Measurements from ENCODE around the gene CFAP210. TPM values are rescaled to one million over a fixed set of nuclear protein-coding genes. Genes with fewer than 3 reads are reported as not detected.

CFAP210 gene
- total RNA-seq, 2 donors from 2014 or later: 0.70 to 1.9 TPM

- Histone ChIP-seq H3K9ac (ENCODE audit: extremely low read depth, low read length, poor library complexity, severe bottlenecking) (no peak overlapping the region), H3K9me3 (ENCODE audit: control insufficient read depth, low read length) (peaks cover 9% of the 10 kb centered on the region), H3K27me3 (ENCODE audit: control insufficient read depth, insufficient read depth, low read length, poor library complexity, severe bottlenecking) (no peaks in the 10 kb centered on the region), H3K27ac (ENCODE audit: low read depth, low read length) (no peak overlapping the region), H3K4me1 (ENCODE audit: control insufficient read depth, insufficient read depth, low read length) (peaks cover 4% of the 10 kb centered on the region), H3K4me3 (ENCODE audit: low read length) (no peak overlapping the region), H3K36me3 (ENCODE audit: control insufficient read depth, insufficient read depth, low read length) (no peaks in the 10 kb centered on the region)
- no peak for DNase-seq
- 92 to 95% methylated on average over 5 to 6 of the region's 6 CpGs for WGBS, 2 experiments (ENCODE audit: insufficient coverage in 1 of 2, insufficient read length in 1 of 2)
- Mint-ChIP-seq H3K27ac (no peak overlapping the region), H3K4me3 (no peak overlapping the region), H3K4me1 (peaks cover 10% of the 10 kb centered on the region), H3K36me3 (ENCODE audit: low read depth) (peaks cover 17% of the 10 kb centered on the region), H3K9me3 (peaks cover 9% of the 10 kb centered on the region), H3K27me3 (ENCODE audit: insufficient read depth) (no peaks in the 10 kb centered on the region)
- no peak for TF ChIP-seq CTCF (conservative IDR thresholded peaks at IDR 0.05)
These were observed 20.5 kb upstream of the CFAP210 start for GRCh38 chr2:169714699-169715098.

- Histone ChIP-seq H3K36me3 (ENCODE audit: control insufficient read depth, insufficient read depth, low read length) (no peaks in the 10 kb centered on the region), H3K4me3 (ENCODE audit: low read length) (no peak overlapping the region), H3K27ac (ENCODE audit: low read depth, low read length) (no peak overlapping the region), H3K9ac (ENCODE audit: extremely low read depth, low read length, poor library complexity, severe bottlenecking) (no peak overlapping the region), H3K4me1 (ENCODE audit: control insufficient read depth, insufficient read depth, low read length) (peaks cover 4% of the 10 kb centered on the region), H3K27me3 (ENCODE audit: control insufficient read depth, insufficient read depth, low read length, poor library complexity, severe bottlenecking) (no peaks in the 10 kb centered on the region), H3K9me3 (ENCODE audit: control insufficient read depth, low read length) (peaks cover 9% of the 10 kb centered on the region)
- H3K27ac Mint-ChIP-seq: no peak overlapping the region
- H3K9me3 Mint-ChIP-seq: peaks cover 9% of the 10 kb centered on the region
- peaks cover 10% of the 10 kb centered on the region for H3K4me1 Mint-ChIP-seq
- H3K4me3 Mint-ChIP-seq: no peak overlapping the region
- WGBS, 2 experiments (ENCODE audit: insufficient coverage in 1 of 2, insufficient read length in 1 of 2): 96 to 100% methylated on average over 3 of the region's 3 CpGs
- DNase-seq: peak; percentile 12
- no peaks in the 10 kb centered on the region for H3K27me3 Mint-ChIP-seq (ENCODE audit: insufficient read depth)
- H3K36me3 Mint-ChIP-seq (ENCODE audit: low read depth): peaks cover 19% of the 10 kb centered on the region
- TF ChIP-seq CTCF (conservative IDR thresholded peaks at IDR 0.05): no peak
These were observed 19.1 kb upstream of the CFAP210 start for GRCh38 chr2:169713331-169713730.

- no peaks in the 10 kb centered on the region for H3K36me3 ChIP-seq (ENCODE audit: control insufficient read depth, insufficient read depth, low read length)
- WGBS, 2 experiments (ENCODE audit: insufficient coverage in 1 of 2, insufficient read length in 1 of 2): 90 to 98% methylated on average over 6 to 9 of the region's 9 CpGs
- no peaks in the 10 kb centered on the region for H3K27me3 ChIP-seq (ENCODE audit: control insufficient read depth, insufficient read depth, low read length, poor library complexity, severe bottlenecking)
- no peak overlapping the region for H3K4me3 ChIP-seq (ENCODE audit: low read length)
- H3K27me3 Mint-ChIP-seq (ENCODE audit: insufficient read depth): no peaks in the 10 kb centered on the region
- TF ChIP-seq CTCF (conservative IDR thresholded peaks at IDR 0.05): no peak
- peaks cover 10% of the 10 kb centered on the region for H3K4me1 Mint-ChIP-seq
- peaks cover 19% of the 10 kb centered on the region for H3K36me3 Mint-ChIP-seq (ENCODE audit: low read depth)
- peaks cover 9% of the 10 kb centered on the region for H3K9me3 Mint-ChIP-seq
- no peak overlapping the region for H3K27ac ChIP-seq (ENCODE audit: low read depth, low read length)
- H3K9ac ChIP-seq (ENCODE audit: extremely low read depth, low read length, poor library complexity, severe bottlenecking): no peak overlapping the region
- H3K4me3 Mint-ChIP-seq: no peak overlapping the region
- H3K27ac Mint-ChIP-seq: no peak overlapping the region
- peaks cover 9% of the 10 kb centered on the region for H3K9me3 ChIP-seq (ENCODE audit: control insufficient read depth, low read length)
- no peak for DNase-seq
- peaks cover 4% of the 10 kb centered on the region for H3K4me1 ChIP-seq (ENCODE audit: control insufficient read depth, insufficient read depth, low read length)
These were observed 18.6 kb upstream of the CFAP210 start for GRCh38 chr2:169712791-169713227.

Data from endodermal cell (in vitro differentiated cells).